HG03108 (cell line): Measurements from ENCODE around the gene UBAC1.

ENCODE experiments used
- ATAC-seq: cut with Tn5 transposase; IDR thresholded peaks from one replicate; pipeline ENCODE4 v1.9.1; 2021; ENCODE audit warnings: moderate library complexity; ENCODE audit not compliant: unreplicated experiment

UBAC1 gene, protein sequence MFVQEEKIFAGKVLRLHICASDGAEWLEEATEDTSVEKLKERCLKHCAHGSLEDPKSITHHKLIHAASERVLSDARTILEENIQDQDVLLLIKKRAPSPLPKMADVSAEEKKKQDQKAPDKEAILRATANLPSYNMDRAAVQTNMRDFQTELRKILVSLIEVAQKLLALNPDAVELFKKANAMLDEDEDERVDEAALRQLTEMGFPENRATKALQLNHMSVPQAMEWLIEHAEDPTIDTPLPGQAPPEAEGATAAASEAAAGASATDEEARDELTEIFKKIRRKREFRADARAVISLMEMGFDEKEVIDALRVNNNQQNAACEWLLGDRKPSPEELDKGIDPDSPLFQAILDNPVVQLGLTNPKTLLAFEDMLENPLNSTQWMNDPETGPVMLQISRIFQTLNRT

DNA sequence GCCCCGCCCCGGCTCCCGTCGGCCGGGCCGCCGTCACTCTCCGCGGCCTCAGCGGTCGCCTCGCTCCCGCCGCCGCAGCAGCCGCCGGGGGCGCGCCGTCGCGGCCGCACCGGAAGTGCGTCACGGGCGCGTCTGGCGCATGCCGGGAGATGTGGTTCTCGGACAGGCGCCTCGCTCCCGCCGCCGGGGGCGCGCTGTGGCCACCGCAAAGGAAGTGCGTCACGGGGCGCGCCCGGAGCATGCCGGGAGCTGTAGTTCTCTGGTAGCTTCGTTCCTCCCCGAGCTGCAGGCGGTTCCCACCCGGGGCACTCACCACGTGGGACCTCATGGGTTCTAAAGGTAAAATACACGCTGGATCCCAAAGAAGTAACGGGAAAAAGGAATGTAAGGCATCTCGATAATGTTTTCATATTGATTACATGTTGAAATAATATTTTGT, at the start of gene UBAC1:
UBAC1 (minus strand) TSS at position 97 of the 439 bp plus-strand sequence. CDS start 211 bp downstream, outside the sequence.
- ATAC-seq: peak; percentile 84

DNA sequence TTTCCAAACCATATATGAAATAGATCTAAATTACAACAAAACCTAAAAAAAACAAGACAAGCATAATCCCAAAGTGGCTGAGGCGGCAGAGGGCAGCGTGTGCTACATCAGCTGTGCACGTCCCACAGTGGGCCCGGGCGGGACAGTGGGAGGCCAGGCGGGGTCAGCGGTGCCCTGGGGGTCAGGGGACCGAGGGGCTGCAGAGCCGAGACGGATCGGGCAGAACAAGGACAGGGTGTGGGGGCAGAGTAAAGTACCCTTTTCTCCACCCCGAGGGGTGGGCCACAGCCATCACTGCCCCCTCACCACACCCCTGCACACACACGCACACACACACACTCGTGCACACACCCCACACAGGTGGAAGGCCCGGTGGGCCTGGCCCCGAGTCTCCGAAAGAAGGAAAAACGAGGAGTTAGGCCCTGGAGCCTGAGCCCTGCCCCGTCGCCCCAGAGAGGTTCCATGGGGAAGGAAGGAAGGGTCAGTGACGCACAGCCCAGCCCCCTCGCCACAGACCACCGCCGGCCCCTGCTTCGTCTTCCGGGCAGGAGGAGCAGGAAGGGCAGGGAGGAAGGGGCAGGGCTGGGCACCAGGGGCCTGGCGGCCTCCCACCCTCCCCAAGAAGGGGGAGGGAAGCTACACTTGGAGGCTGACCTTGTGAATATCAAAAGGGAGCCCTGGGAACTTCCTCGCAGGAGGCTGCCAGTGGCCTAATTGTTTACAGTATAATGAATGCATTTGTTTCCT, 49.6 kb upstream of the UBAC1 start:
- ATAC-seq: no peak

DNA sequence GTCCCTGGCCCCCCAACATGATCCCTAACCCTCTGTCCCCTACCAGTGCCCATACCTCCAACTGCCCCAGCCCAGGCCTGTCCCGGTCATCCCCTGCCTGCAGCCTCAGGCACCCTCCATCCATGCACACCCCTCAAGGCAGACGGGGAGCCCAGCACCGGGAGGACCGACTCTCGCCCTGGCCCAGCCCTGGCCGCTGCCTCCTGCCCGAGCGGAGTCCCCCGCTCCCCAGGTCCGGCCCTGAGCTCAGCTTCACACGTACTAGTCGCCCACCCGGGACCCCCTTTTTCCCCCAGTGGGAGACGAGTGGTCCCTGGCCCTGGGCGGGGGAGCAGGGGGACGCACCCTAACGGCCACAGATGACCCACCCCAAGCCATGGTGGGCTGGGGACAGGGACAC, 49.0 kb upstream of the UBAC1 start:
- ATAC-seq: no peak

DNA sequence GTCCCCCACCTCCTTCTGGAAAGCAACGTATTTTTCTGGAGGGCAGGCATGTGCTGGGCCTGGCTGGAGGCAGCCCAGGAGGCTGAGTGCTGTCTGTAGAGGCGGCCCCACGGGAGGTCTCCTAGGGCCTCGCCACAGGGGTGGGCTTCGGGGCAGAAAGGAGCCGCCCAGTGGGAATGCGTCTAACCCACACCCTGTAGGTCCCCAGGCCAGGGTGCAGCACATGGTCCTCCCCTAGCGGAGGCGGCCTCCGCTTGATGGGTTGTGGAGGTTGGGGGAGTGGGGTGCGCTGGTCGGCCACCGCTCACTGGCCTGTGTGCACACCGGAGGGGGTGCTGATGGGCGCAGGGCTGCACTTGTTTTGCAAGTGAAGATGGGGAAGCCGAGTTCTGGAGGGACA, 48.3 kb upstream of the UBAC1 start:
- no peak for ATAC-seq

DNA sequence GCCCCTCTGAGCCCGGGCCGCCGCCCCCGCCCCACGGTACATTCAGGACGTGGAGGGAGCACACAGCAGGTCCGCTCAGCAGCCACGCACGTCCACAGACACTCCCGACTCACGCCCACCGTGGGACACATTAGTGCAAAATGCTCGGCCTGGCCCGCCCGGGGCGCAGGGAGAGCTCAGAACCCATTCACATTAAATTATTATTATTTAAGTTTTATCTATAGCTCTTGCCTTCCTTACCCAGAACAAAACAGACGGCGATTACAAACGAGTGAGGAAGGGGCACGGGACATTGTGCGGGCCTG, 47.5 kb upstream of the UBAC1 start:
- no peak for ATAC-seq

DNA sequence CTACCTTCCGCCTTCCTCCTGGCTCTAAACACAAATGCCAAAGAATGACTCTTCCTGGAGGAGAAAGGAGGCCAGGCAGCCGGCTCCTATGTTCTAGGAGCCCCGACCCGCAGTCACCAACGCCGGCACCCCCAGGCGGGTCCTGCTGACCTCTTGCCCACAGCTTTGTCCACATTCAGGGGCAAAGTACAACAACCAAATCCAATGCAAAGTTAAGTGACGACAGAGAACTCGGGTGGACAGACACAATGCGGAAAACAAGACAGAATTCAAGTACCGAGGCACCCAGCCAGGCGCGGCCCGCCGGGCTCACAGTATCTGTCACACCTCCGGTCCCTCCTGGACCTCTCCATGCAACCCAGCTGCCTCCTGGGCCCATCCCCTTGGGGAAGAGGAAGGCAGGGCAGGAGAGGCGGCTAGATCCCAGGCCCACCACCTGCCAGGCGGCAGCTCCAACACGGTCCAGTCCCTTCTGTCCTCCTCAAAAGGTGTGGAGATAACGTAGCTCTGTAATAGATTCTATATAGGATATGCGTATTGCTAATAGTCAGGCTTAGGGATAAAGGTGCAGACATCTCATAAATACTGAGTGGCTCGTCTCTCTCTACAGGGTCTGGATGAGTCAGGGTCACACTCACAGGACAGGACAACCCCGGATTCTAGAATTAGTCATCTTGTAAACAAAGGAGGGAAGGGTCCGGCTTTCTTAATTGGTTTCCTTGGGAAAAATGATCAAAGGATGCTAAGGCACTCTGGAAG, 46.9 kb upstream of the UBAC1 start:
- ATAC-seq: no peak

DNA sequence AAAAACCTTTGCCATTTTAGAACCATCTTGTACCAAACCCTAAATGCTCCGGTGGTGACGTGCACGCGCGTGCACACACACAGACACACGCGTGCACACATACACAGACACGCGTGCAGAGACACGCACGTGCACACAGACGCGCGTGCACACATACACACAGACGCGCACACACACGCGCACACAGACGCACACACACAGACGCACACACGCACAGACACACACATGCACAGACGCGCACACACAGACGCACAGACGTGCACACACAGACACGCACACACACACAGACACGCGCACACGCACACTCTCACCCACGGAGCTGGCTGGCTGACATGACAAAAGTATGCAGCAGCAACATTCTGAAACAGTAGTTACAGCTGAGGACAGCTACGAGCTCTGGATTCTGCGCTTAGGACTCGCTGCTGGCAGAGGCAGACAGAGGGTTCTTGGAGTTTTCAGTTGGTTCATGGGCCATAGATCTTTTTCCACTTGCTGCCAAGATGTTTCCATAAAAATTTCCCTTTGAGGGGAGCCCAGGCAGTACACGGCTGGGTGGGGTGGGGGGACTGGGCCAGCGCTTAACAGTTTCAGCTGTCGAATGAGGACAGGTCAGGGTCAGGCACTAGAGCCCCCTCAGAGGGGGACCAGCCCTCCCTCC, 46.2 kb upstream of the UBAC1 start:
- ATAC-seq: no peak

DNA sequence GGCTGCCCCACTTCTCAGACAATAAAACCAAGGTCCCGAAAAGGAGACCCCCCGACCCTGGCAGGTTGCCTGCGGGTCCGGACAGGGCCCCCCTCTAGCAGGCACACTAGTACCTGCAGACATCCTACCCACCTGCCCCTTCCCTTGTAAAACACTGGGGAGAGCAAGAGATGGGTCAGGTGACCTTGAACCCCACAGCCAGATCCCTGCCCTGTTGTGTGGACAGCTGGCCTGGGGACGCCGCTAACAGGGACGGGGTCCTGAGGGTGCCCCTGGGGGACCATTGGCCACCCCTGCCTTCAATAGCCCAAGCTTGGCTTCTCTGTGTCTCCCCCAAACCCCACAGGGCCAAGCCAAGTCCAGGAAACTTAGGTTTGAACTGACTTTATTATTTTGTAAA, 45.0 kb upstream of the UBAC1 start:
- ATAC-seq: no peak

DNA sequence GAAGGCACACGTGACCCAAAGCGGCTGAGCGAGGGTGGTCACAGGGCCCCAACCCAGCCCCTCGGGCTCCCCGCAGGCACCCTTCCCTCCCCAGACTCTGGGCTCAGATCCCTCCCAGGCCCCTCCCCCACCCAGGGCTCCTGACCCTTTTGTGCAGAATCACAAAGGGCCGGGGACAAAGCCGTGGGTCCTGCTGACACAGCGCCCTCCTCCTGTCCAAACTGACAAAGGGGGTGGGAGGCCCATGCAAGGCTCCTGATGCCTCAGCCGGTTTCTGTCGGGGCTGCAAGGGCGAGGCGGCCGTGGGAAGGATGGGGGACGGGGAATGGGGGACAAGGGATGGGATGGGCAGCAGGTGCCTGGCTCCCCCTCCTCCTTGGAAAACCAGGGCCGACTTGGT, 43.5 kb upstream of the UBAC1 start:
- no peak for ATAC-seq

DNA sequence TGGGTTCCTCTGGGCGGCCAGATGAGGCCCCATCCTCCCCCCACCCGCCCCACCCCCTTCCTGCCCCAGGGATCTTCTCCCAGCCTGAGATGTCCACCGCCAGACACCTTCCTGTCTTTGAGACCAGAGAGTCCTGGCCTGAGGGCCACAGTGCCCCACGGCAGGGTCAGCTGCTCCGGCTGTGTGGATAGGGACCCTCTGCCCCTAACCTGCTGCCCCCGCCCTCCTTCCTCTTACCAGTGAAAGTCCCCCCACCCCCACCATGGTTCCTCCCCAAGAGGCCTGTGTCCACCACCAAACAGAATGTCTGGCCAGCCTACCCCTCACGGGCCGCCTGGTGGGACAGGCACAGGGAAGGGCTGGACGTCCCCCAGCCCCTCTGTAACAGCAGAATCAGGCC, 43.0 kb upstream of the UBAC1 start:
- ATAC-seq: no peak

DNA sequence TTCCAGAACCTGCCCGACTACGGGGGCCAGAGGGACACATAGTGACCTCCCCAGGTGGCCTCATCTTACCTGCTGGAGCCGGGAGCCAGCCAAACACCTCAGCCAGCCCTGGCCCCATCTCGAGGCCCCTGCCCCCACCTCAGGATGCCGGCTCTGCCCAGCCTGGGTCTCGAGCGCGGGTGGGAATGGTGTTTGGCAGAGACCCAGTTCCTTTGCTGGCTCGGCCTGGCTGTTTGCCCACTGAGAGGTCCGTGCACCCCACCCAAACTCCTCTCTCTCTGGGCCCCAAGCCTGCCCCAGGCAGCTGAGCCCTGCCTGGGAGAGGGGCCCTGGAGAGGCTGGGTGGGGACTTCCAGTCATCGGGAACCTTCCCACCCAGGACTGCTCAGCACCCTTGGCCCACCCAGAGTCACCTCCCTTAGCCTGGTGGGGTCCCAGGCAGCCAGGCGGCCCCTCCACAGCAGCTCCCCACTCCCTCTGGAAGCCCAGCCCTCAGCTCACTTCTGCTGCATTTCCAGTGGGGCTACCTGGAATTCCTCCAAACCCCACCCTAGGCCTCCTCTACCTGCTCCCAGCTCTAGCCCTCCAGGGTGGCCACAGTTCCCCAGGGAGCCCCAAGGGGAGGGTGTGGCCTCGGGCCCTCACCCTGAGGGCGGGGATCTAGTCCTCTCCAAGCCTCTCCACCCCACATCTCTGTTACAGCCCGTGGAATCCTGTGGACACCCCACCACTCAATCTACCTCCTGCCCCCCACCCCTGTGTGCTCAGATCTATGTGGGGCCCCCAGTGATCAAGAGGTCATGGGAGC, 42.4 kb upstream of the UBAC1 start:
- ATAC-seq: no peak

DNA sequence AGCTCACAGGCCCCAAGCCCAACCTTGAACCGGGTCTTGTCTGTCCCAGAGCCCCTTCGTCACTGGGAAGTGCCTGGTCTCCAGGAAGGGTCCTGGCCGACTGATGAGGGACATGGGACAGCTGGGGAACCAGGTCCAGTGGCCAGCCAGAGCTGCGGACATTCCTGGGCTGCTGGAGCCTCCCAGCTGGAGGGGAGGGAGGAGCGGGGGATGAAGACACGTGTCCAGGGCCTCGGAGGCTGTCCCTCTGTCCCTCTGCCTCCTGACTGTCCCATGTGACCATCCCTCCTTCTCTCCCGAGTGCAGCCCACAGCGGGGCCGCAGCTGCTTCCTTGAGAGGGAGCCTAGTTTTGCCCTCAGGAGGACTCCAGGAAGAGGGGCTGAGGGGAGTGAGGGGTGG, 41.7 kb upstream of the UBAC1 start:
- no peak for ATAC-seq

DNA sequence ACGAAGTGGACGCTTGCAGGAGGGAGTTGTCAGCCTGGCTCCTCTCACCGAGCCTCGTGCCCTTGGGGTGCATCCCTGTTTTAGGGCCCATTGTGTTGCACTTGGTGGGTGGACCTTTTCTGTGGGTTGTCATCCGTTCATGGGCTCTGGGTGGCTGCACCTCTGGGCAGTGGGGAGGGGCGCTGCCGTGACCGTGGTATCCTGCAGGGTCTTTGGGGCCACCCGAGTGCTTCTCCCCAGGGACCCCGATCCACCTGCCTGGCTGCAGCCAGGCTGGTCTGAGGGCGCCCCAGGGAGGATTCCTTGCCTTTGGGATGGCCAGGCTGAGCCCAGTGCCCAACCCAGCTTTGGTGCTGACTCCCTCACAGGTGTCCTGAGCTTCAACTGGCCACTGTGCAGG, 41.0 kb upstream of the UBAC1 start:
- no peak for ATAC-seq

DNA sequence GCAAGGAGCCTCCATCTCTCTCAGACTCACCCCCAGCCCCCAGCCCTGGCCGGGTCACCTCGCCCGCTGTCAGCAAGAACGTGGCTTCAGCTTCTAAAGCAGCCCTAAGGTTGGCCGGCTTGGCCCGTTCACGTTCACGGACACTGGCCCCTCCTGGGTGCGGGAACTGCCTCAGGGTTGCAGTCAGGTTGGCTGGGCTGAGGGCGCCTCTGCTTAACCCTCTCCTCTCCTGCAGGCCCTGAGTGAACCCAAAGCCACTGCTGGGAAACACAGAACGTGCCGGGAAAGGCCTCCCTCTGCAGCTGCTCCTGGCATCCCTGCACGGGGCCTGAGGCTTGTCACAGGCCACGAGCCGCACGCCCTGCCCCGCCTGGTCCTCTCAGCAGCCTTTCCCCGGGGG, 40.1 kb upstream of the UBAC1 start:
- no peak for ATAC-seq

DNA sequence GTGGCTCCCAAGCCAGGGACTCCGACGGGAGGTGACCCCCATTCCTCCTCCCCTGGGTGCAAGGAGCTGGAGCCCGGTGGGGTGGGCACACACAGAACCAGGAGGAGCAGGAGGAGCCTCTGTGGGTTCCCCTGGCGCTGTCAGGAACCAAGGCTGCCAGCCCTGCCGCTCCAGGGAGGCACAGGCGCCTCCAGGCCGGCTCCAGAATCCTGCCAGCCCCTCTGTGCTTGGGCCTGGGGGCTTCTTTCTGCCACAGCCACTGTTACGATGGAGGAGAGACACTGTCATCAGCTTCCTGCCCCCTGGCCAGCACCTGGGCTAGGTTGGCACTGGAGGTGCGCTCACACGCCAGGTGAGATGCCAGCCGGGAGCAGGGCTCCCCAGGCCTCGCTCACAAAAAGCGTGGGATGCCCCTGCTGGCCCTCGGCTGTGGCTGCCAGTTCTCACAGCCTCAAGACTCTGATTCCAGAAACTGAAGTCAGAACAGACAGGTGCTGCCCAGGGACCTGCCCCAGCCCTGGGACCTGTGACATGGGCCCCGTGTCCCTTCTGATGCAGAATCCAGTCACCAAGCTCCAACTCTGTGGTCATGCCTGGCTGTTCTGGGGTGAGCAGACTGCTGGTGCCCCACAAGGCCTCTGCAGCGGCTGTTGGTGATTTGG, 37.4 kb upstream of the UBAC1 start:
- ATAC-seq: no peak

DNA sequence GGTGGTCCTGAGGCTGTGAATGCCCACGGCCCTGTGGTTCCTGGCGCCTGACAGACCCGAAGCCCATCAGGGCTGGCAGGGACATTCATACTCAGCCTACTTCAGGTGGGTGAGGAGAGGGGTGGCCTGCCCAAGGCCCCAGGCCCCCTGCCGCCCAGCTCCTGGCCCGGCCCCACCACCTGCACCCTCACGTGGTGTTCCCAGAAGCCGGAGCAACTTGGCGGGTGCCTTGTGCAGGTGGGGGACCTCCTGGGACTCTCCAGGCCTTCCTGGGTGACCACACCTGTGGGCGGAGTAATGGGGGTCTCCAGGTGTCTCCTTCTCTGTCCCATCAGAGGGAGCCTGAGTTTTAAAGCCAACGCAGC, 36.8 kb upstream of the UBAC1 start:
- ATAC-seq: no peak

DNA sequence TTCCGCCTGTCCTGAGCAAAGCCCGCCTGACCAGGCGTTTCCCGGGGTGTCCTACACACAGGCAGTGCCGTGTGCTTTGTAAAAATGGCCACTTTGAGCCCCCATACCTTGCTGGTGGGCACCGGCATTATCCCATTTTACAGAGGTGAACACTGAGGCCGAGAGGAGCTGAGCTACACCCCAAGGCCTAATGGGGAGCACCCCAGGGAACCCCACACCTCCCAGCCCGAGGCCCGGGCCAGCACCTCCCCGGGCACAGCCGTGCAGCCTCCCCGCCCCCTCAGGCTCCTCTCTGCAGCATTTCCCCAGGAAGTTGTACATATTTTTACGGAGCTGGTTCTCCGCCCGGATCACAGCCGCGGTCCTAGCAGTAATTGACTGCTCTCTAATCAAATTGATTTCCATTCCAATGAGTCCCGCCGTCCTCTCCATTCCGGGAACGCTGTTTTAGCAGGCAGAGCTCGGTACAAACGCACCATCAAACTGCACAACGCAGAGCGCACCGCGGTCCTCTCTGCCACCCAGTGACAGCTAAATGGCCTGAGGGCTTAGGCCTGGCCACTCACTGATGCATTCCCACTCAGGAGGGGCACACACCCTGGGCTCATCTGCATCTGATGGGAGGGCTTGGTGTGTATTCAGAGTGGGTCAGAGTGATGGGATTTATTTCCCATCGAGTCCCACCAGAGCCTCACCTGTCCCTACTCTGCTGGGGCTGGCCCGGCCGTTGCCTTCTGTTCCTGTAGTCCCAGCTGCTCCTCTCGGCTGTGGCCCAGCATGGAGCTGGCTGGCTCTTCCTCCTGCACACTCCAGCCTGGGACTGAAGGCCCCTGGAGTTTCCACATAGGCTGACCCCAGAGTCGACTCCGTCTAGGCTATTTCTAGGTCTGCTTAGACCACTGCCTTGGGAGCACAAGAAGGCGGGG, 36.2 kb upstream of the UBAC1 start:
- ATAC-seq: no peak

DNA sequence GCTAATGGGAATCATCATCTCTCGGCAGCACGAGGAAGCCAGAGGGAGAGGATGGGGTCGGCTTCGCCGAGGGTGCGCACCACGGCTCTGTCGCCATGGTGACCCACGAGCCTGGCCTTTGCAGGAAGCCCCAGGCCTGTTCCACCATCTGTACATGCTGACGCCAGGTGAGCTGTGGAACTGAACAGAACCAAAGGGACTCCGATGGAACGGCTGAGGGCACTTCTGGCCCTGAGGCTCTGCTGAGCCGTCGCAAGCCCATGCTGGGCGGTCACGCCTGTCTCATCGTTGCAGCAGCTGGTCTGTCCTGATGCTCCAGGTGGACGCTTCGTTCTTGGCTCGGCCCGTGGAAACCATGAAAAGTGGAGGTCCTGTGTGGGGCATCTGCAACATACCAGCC, 34.6 kb upstream of the UBAC1 start:
- ATAC-seq: no peak
